Tibial artery (tissue), 4 donors: ENCODE results near the gene AHSP.
A peak's percentile ranks its signal among the peaks of the same experiment; 100 is the strongest.
"Not testable (repeated sequence)": the region's sequence is repeated elsewhere in the genome, so short reads cannot be mapped to it uniquely, and the experiment has no call there.

Experiments used
- DNase-seq, 2 donors: peaks; one replicate each; pipeline ENCODE4 v3.0.0-alpha.2; 2019
- H3K27ac ChIP-seq, 2 donors: fragments of 200-600 bp; sonication (generic) in 1 of 2; 1 replicate in 1 of 2; 2 replicates in 1 of 2; pipeline ENCODE4 v1.5.1; 2018 to 2019; ENCODE audit warnings: mild to moderate bottlenecking in 1 of 2
- H3K27me3 ChIP-seq, 2 donors: fragments of 200-600 bp; sonication (generic) in 1 of 2; one replicate each; pipeline versions ENCODE4 v1.5.1 to v1.6.0; 2016 to 2019
- H3K36me3 ChIP-seq, 3 donors: fragments of 200-600 bp; sonication (generic) in 2 of 3; one replicate each; pipeline ENCODE4 v1.5.1; 2016 to 2019; ENCODE audit warnings: mild to moderate bottlenecking in 2 of 3
- H3K4me1 ChIP-seq, 4 donors: fragments of 200-600 bp; sonication (generic) in 2 of 4; 1 replicate in 3 of 4; 2 replicates in 1 of 4; pipeline ENCODE4 v1.5.1; 2016 to 2019
- H3K4me3 ChIP-seq, 2 donors: fragments of 200-600 bp; sonication (generic) in 1 of 2; 1 replicate in 1 of 2; 2 replicates in 1 of 2; pipeline ENCODE4 v1.5.1; 2018 to 2019; ENCODE audit warnings: mild to moderate bottlenecking in 2 of 2
- H3K9me3 ChIP-seq, 3 donors: fragments of 200-600 bp; sonication (generic) in 1 of 3; one replicate each; pipeline ENCODE4 v1.5.1; 2016 to 2019
- CTCF ChIP-seq, 2 experiments: fragments of 200-600 bp in 1 of 2; fragments of 450-650 bp in 1 of 2; IDR thresholded peaks; one replicate each; pipeline ENCODE4 v1.5.1; 2017 to 2019; ENCODE audit warnings: antibody characterized with exemption in 2 of 2, mild to moderate bottlenecking in 1 of 2, moderate library complexity in 1 of 2
- intact Hi-C: fragments of 100-400 bp; cut with DNase I; formaldehyde crosslinking; loops from one replicate; pipeline ENCODE4 v1.15.0; 2023; ENCODE audit warnings: low total_unique reads

AHSP gene

DNA sequence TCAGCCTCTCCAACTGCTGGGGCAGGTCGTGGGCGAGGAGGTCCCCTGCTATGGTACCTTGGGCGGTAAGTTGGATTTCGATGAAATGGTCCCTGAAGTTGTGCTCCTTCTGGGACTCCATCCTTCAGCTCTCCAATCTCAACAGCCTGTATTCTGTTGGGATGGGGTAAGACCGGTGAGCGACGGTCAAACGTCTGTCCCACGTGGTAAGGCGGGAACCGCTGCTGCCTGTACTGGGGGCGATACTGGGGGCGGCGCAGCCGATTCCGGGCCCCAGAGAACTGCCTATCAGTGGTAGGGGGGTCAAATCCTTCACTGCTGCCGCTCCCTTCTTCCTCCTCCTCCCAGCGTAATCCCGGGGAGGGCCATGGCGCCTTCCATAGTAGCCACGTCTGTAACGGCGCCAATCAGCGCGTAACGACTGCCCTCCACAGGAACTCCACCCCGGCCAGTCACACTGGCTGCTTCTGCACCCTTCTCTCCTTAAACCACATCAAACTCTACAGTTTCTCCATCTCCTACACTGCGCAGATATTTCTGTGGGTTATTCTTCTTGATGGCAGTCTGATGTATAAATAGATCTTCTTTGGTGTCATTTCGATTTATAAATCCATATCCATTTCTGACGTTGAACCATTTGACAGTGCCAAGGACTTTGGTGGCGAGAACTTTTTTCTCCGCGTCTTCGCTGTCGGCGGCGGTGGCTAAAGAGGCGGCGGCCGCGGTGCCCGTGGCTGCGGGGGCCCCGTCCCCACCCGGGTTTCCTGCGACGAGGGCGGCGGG lies 41.1 kb downstream of the AHSP start:
- peak overlapping the region in 1 of 2 donors; percentile 42 for H3K4me3 ChIP-seq

DNA sequence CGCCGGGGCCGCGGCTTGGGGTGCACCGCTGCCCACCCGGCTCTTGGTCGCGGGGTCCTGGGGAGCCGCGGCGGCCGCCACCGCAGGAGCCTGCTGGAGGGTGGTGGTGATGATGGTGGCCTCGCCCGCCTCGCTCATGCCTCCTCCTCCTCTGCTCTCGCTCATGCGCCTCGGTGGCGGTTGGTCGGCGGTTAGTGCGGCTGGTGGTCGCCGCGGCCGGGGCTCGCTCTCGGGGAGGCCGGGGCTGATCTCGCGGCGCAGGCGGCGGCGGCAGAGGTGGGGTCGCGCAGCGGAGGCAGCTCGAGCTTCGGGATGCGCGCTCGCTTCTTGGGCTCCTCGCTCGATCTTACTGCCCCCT lies 41.6 kb downstream of the AHSP start:
- peaks cover 0 to 2% (median 0%) of the 10 kb centered on the region in 3 donors for H3K9me3 ChIP-seq
- H3K4me3 ChIP-seq = peak overlapping the region in 1 of 2 donors; percentile 42
- no peak for DNase-seq
- TF ChIP-seq CTCF (IDR thresholded peaks at IDR 0.05) = no peak
- no peaks in the 10 kb centered on the region for H3K36me3 ChIP-seq
- intact Hi-C loops = no loop called here
- H3K27me3 ChIP-seq = peaks cover 0 to 28% of the 10 kb centered on the region in 2 donors
- H3K4me1 ChIP-seq = peaks cover 0 to 12% (median 6%) of the 10 kb centered on the region in 4 donors
- H3K27ac ChIP-seq = no peak overlapping the region

More for the DNA sequence above, 41.1 kb downstream of the AHSP start:
- Histone ChIP-seq H3K9me3 (peaks cover 0 to 2% (median 0%) of the 10 kb centered on the region in 3 donors), H3K36me3 (no peaks in the 10 kb centered on the region), H3K27me3 (peaks cover 0 to 28% of the 10 kb centered on the region in 2 donors), H3K27ac (no peak overlapping the region), H3K4me1 (peaks cover 0 to 12% (median 6%) of the 10 kb centered on the region in 4 donors)
- intact Hi-C loops = no loop called here
- DNase-seq = no peak
- no peak for TF ChIP-seq CTCF (IDR thresholded peaks at IDR 0.05)

- Histone ChIP-seq H3K4me1 (peaks cover 0 to 12% (median 6%) of the 10 kb centered on the region in 4 donors), H3K27me3 (peaks cover 0 to 25% of the 10 kb centered on the region in 2 donors), H3K9me3 (peaks cover 0 to 12% (median 0%) of the 10 kb centered on the region in 3 donors), H3K4me3 (no peak overlapping the region), H3K36me3 (no peaks in the 10 kb centered on the region), H3K27ac (no peak overlapping the region)
- DNase-seq = no peak
- intact Hi-C loops = no loop called here
- no peak for TF ChIP-seq CTCF (IDR thresholded peaks at IDR 0.05)
These were observed 45.1 kb downstream of the AHSP start for GRCh38 chr16:31572821-31573220.

- H3K27ac ChIP-seq, intact Hi-C loops, DNase-seq, H3K4me3 ChIP-seq, H3K36me3 ChIP-seq, H3K4me1 ChIP-seq: not testable (repeated sequence)
- peaks cover 0 to 14% of the 10 kb centered on the region in 2 donors for H3K27me3 ChIP-seq
- peaks cover 0 to 13% (median 0%) of the 10 kb centered on the region in 3 donors for H3K9me3 ChIP-seq
These were observed 46.5 kb downstream of the AHSP start for GRCh38 chr16:31574159-31574558.

DNA sequence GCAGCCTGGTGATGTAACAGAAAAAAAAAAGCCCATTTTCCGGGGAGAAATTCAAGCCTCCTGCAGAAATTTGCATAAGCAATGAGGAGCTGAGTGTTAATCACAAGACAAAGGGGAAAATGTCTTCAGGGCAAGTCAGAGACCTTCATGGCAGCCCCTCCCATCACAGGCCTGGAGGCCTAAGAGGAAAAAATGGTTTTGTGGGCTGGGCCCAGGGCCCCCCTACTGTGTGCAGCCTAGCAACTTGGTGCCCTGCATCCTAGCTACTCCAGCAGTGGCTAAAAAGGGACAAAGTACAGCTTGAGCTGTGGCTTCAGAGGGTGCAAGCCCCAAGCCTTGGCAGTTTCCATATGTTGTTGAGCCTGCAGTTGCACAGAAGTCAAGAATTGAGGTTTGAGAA lies 49.7 kb downstream of the AHSP start:
- TF ChIP-seq CTCF (IDR thresholded peaks at IDR 0.05) = no peak
- H3K36me3 ChIP-seq = no peaks in the 10 kb centered on the region
- intact Hi-C loops = no loop called here
- H3K9me3 ChIP-seq = peaks cover 0 to 16% (median 12%) of the 10 kb centered on the region in 3 donors
- no peak overlapping the region for H3K27ac ChIP-seq
- no peaks in the 10 kb centered on the region for H3K27me3 ChIP-seq
- no peak overlapping the region for H3K4me3 ChIP-seq
- no peaks in the 10 kb centered on the region for H3K4me1 ChIP-seq
- no peak for DNase-seq
